Measurements from ENCODE around the gene RFK. TPM values are rescaled to one million over a fixed set of nuclear protein-coding genes. Genes with fewer than 3 reads are reported as not detected.

The RFK gene
- total and polyA plus RNA-seq, 2 of the 13 experiments (the other 11 are each of a cell fraction or from before 2014, with no cell fraction given): 18.2 to 37.2 TPM

GRCh38 chr9:76394195-76394959 is at the start of gene RFK (continued):
- 0 out of 2 replicates have a peak, but pooled peaks have one; percentile 59 for TF ChIP-seq DZIP1 (CRISPR knock-in tag; IDR thresholded peaks at IDR 0.05)
- TF ChIP-seq MIER3 (CRISPR knock-in tag; IDR thresholded peaks at IDR 0.05; ENCODE audit: borderline replicate concordance): no peak
- TF ChIP-seq ZBTB44 (CRISPR knock-in tag; IDR thresholded peaks at IDR 0.05): no peak
- TF ChIP-seq ZIK1 (CRISPR knock-in tag; IDR thresholded peaks at IDR 0.05; ENCODE audit: borderline replicate concordance, low read depth): no peak
- no peak for TF ChIP-seq HNRNPH1 (optimal IDR thresholded peaks at IDR 0.05; ENCODE audit: low read depth, low read length)
- no peak for TF ChIP-seq DR1 (CRISPR knock-in tag; IDR thresholded peaks at IDR 0.05)
- no peak for TF ChIP-seq GPBP1L1 (CRISPR knock-in tag; IDR thresholded peaks at IDR 0.05)
- no peak for TF ChIP-seq TERF1 (CRISPR knock-in tag; IDR thresholded peaks at IDR 0.05)
- no peak for TF ChIP-seq ADNP (CRISPR knock-in tag; IDR thresholded peaks at IDR 0.05)
- no peak for TF ChIP-seq GATAD2A (CRISPR knock-in tag; IDR thresholded peaks at IDR 0.05)
- 0 out of 2 replicates have a peak, but pooled peaks have one; percentile 26 for TF ChIP-seq THAP7 (CRISPR knock-in tag; IDR thresholded peaks at IDR 0.05)
- TF ChIP-seq HOXA7 (CRISPR knock-in tag; IDR thresholded peaks at IDR 0.05): no peak
- no peak for TF ChIP-seq MBD4 (IDR thresholded peaks at IDR 0.05; ENCODE audit: borderline replicate concordance, low read length)
- no peak for TF ChIP-seq CENPX (CRISPR knock-in tag; IDR thresholded peaks at IDR 0.05)
- TF ChIP-seq ZNF619 (CRISPR knock-in tag; IDR thresholded peaks at IDR 0.05): no peak
- no peak for TF ChIP-seq FUBP1 (CRISPR knock-in tag; IDR thresholded peaks at IDR 0.05; ENCODE audit: borderline replicate concordance)
- TF ChIP-seq SRSF1 (optimal IDR thresholded peaks at IDR 0.05; ENCODE audit: low read depth, low read length): no peak

All from HepG2 (cell line).